Skeletal muscle satellite cell (primary cell): ENCODE data around the gene UHRF2.

Experiments used
- H3K27me3 ChIP-seq: 2 replicates; pipeline ENCODE4 v1.7.0; 2013; ENCODE audit warnings: low read length; ENCODE audit not compliant: control insufficient read depth, insufficient read depth
- H3K36me3 ChIP-seq: 2 replicates; pipeline ENCODE4 v1.7.0; 2013; ENCODE audit warnings: mild to moderate bottlenecking, control low read depth, low read length; ENCODE audit not compliant: insufficient read depth
- H3K4me1 ChIP-seq: 2 replicates; pipeline ENCODE4 v1.7.0; 2013; ENCODE audit warnings: low read length; ENCODE audit not compliant: control insufficient read depth, insufficient read depth
- H3K4me2 ChIP-seq: 2 replicates; pipeline ENCODE4 v1.7.0; 2013; ENCODE audit warnings: mild to moderate bottlenecking, low read length
- H3K4me3 ChIP-seq: 2 replicates; pipeline ENCODE4 v1.7.0; 2013; ENCODE audit warnings: low read length
- H3K9ac ChIP-seq: 2 replicates; pipeline ENCODE4 v1.7.0; 2013; ENCODE audit warnings: mild to moderate bottlenecking, low read depth, low read length, moderate library complexity
- H3K9me3 ChIP-seq: replicated peaks from 2 replicates; pipeline ENCODE4 v1.7.0; 2013; ENCODE audit warnings: mild to moderate bottlenecking, control low read depth, low read length

UHRF2 gene

DNA sequence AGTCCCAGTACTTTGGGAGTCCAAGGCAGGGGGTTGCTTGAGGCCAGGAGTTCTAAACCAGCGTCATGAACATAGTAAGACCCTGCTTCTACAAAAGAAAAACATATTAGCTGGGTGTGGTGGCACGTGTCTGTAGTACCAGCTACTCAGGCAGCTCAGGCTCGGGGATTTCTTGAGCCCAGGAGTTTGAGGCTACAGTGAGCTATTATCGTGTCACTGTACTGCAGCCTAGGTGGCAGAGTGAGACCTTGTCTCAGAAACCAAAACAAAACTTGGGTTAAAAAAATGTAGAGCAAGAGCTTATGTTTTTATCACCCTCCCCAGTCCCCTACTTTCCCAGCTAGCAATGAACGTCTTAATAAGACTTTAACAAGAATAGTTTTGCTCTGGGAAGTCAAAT is 46.7 kb downstream of the UHRF2 start:
- no peaks in the 10 kb centered on the region for H3K4me1 ChIP-seq
- no peak overlapping the region for H3K4me3 ChIP-seq
- no peaks in the 10 kb centered on the region for H3K27me3 ChIP-seq
- no peaks in the 10 kb centered on the region for H3K9me3 ChIP-seq
- peaks cover 45% of the 10 kb centered on the region for H3K36me3 ChIP-seq
- H3K4me2 ChIP-seq: no peak overlapping the region
- no peak overlapping the region for H3K9ac ChIP-seq

DNA sequence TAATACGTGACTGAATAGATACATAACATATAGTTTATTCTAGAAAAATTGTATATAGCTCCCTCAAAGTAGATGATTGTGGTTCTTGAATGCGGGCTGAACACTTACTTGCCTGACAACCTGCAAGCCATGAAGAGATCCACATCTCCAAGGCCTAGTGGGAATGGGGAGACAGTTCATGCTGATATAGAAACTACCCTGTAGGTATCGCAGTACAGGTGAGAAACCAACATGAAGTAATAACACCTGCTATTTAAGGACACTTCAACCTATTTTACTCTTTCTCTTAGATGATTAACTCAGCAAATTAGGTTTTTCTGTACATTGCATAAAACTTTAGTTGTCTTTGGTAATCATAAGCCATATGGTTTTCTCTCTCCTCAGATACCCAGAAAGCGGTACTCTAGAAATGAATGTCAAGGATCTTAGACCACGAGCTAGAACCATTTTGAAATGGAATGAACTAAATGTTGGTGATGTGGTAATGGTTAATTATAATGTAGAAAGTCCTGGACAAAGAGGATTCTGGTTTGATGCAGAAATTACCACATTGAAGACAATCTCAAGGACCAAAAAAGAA is 47.3 kb downstream of the UHRF2 start:
- Histone ChIP-seq H3K9me3 (no peaks in the 10 kb centered on the region), H3K4me2 (no peak overlapping the region), H3K4me3 (no peak overlapping the region), H3K27me3 (no peaks in the 10 kb centered on the region), H3K4me1 (no peaks in the 10 kb centered on the region), H3K9ac (no peak overlapping the region), H3K36me3 (peaks cover 41% of the 10 kb centered on the region)

DNA sequence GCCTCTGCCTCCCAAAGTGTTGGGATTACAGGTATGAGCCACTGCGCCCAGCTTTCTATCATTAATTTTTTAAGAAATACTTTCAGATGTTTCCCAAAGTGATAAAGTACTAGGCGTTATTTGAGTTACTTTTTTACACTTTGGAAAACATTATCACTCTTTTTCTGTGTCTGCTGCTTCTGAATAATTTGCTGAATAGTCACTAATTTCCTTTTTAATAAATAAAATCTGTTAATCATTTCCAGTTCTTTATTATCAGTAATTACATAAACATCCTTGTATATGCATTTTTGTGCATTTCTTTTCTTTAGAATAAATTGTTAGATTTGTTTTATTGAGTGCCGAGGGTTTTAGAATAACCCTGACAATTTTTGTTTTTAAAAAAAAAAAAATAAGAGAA is 48.6 kb downstream of the UHRF2 start:
- no peak overlapping the region for H3K9ac ChIP-seq
- no peaks in the 10 kb centered on the region for H3K9me3 ChIP-seq
- H3K4me2 ChIP-seq: no peak overlapping the region
- no peak overlapping the region for H3K4me3 ChIP-seq
- peaks cover 54% of the 10 kb centered on the region for H3K36me3 ChIP-seq
- H3K27me3 ChIP-seq: no peaks in the 10 kb centered on the region
- peaks cover under 1% of the 10 kb centered on the region for H3K4me1 ChIP-seq

DNA sequence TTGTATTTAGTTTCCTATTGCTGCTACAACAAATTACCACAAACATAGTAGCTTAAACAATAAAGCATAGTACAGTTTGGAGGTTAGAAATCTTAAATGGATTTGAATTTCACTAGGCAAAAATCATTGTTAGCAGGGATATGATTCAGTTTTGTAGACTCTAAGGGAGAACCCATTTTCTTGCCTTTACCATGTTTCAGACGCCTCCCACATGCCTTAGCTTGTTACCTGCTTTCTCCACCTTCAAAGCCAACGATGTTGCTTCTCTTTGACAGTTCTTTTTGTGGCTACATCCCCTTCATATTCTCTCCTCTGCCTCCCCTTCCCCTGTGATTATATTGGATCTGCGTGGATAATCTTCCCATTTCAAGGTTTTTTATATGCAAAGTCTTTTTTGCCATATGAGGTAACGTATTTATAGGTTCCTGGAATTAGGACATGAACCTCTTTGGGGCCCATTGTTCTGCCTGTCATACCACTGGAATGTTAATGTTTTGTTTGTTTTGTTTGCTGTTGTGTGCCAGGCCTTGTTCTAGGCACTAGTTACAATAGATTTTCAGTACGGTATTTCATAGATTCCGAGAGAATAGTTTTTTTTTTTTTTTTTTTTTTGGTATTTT is 54.1 kb downstream of the UHRF2 start:
- H3K9ac ChIP-seq: no peak overlapping the region
- peak overlapping the region; percentile 2 for H3K4me2 ChIP-seq
- no peaks in the 10 kb centered on the region for H3K9me3 ChIP-seq
- no peak overlapping the region for H3K4me3 ChIP-seq
- no peaks in the 10 kb centered on the region for H3K27me3 ChIP-seq
- H3K36me3 ChIP-seq: peaks cover 52% of the 10 kb centered on the region
- peaks cover 18% of the 10 kb centered on the region for H3K4me1 ChIP-seq

DNA sequence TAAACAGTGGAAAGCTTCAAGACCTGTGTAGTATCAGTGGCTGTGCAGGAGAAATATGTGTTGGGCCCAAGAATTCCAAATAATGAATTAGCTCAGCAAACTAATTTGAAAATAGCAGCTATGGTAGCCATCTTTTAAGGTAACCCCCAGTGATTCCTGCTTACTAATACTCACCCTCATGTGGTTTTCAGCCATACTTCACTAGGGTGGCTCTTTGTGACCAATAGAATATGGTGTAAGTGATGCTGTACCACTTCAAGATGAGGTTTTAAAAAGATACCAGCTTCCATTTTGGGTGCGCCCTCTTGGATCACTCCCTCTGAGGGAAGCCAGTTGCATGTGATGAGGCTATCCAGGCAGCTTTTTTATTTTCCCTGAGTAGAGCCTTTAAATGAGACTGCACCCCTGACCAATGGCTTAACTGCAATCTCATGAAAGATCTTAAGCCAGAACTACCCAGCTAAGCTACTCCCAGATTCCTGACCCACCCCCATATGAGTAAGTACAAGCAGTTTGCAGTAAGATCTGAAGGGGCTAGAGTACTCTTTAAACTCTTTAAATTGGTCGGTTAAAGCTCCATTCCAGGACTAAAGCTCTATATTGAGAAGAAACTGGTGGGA is 58.3 kb downstream of the UHRF2 start:
- Histone ChIP-seq H3K9ac (no peak overlapping the region), H3K9me3 (no peaks in the 10 kb centered on the region), H3K36me3 (peaks cover 37% of the 10 kb centered on the region)

DNA sequence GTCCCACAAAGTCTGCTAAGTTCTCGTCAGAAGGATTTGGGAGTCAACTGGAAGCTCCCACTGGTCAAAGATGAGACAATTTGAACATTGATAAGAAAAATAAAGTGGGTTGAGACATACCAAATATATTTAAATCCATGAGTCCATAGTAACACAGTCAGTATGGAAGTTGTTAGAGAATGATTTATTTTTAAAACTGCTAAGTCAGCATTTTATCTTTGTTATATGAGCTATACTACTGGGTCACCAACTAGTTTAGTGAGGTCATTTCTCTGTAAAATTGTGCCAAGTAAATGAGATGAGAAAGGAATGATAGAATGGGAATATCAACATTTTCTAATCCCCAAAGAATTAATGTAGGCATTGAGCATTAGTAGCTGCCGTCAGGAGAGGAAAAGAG is 60.2 kb downstream of the UHRF2 start:
- Histone ChIP-seq H3K9ac (no peak overlapping the region), H3K9me3 (no peaks in the 10 kb centered on the region), H3K36me3 (peaks cover 33% of the 10 kb centered on the region), H3K27me3 (no peaks in the 10 kb centered on the region), H3K4me3 (no peak overlapping the region), H3K4me2 (no peak overlapping the region), H3K4me1 (peaks cover 15% of the 10 kb centered on the region)

More for the DNA sequence above, 58.3 kb downstream of the UHRF2 start:
- no peak overlapping the region for H3K4me2 ChIP-seq
- peaks cover 24% of the 10 kb centered on the region for H3K4me1 ChIP-seq
- no peak overlapping the region for H3K4me3 ChIP-seq
- no peaks in the 10 kb centered on the region for H3K27me3 ChIP-seq

DNA sequence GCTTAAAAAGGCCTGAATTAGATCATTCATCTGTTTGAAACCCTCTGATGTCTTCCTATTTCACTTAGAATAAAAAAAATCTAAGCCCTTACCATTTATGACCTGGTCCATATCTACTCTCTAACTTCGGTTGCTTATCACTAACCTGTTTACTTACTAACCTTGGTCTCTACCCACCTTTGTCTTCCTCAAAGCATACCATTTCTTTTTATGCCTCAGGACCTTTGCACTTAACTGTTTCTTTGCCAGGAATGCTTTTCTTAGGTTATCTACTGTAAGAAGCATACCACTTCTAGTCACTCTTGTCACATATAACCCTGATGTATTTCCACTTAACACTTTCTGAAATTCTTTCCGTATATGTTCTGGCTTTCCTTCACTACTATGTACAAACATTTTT is 67.0 kb downstream of the UHRF2 start:
- H3K27me3 ChIP-seq: no peaks in the 10 kb centered on the region
- no peak overlapping the region for H3K9ac ChIP-seq
- H3K36me3 ChIP-seq: peaks cover 62% of the 10 kb centered on the region
- H3K4me3 ChIP-seq: no peak overlapping the region
- H3K4me1 ChIP-seq: no peaks in the 10 kb centered on the region
- no peak overlapping the region for H3K4me2 ChIP-seq
- no peaks in the 10 kb centered on the region for H3K9me3 ChIP-seq

DNA sequence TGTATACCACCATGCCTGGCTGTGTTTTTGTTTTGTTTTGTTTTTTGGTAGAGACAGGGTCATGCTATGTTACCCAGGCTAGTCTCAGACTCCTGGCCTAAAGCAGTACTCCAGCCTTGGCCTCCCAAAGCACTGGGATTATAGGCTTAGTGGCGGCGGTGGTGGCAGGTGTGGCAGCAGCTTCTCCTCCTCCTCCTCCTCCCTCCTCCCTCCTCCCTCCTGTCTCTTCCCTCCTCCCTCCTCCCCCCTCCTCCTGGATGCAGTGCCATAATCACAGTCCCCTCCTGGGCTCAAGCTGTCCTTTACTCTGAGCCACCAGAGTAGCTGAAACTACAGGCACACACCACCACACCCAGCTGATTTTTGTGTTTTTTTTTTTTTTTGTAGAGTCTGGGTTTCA is 71.2 kb downstream of the UHRF2 start:
- H3K4me2 ChIP-seq: no peak overlapping the region
- no peaks in the 10 kb centered on the region for H3K4me1 ChIP-seq
- H3K27me3 ChIP-seq: no peaks in the 10 kb centered on the region
- H3K4me3 ChIP-seq: no peak overlapping the region
- no peaks in the 10 kb centered on the region for H3K9me3 ChIP-seq
- no peak overlapping the region for H3K9ac ChIP-seq
- H3K36me3 ChIP-seq: peaks cover 72% of the 10 kb centered on the region

DNA sequence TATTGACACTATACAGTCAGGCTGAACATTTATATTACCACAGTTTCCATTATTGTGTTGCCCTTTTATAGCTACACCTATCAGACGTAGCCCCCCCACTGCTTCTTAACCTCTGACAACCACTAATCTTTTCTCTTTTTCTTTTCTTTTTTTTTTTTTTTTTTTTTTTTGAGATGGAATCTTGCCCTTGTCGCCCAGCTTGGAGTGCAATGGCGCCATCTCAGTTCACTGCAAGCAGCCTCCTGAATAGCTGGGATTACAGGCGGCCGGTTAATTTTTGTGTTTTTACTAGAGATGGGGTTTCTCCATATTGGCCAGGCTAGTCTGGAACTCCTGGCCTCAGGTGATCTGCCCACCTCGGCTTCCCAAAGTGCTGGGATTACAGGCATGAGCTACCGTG is 75.4 kb downstream of the UHRF2 start:
- peaks cover 50% of the 10 kb centered on the region for H3K36me3 ChIP-seq
- H3K4me1 ChIP-seq: no peaks in the 10 kb centered on the region
- no peak overlapping the region for H3K4me3 ChIP-seq
- H3K9ac ChIP-seq: no peak overlapping the region
- no peaks in the 10 kb centered on the region for H3K9me3 ChIP-seq
- no peak overlapping the region for H3K4me2 ChIP-seq
- H3K27me3 ChIP-seq: no peaks in the 10 kb centered on the region

DNA sequence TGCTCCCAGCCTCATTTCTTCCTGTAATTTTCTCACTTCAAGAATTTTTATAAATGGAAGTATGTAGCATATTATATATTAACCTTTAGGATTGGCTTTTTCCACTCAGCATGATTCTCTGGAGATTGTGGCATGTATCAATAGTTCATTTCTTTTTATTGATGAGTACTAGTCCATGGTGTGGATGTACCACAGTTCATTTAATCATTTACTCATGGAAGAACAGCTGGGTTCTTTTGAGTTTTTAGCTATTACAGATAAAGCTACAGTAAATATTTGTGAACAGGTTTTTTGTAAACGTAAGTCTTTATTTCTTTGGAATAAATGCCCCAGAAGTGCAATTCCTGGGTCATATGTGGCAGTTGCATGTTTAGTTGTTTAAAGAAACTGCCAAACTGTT is 76.1 kb downstream of the UHRF2 start:
- Histone ChIP-seq H3K36me3 (peaks cover 53% of the 10 kb centered on the region), H3K4me1 (no peaks in the 10 kb centered on the region), H3K27me3 (no peaks in the 10 kb centered on the region), H3K4me3 (no peak overlapping the region), H3K9me3 (no peaks in the 10 kb centered on the region), H3K4me2 (no peak overlapping the region), H3K9ac (no peak overlapping the region)

DNA sequence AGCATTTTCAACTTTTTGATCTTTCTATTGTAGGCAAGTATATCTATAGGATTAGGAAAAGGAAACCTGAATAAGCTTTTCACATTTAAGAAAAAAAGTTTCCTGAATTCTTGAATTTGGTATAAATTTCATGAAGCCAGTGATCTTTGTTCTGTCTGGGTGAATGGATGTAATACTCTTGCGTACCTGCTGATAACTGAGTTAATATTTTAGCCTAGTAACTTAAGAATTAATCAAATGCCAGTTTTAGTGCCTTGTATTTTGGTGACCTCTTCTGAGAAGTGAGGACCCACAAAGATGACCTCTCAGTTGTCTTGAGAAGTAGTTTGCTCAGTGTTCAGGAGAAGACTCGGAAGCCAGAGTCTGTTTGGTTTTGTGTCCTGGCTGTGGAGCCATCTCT is 77.9 kb downstream of the UHRF2 start:
- Histone ChIP-seq H3K36me3 (peaks cover 57% of the 10 kb centered on the region), H3K27me3 (no peaks in the 10 kb centered on the region), H3K9ac (no peak overlapping the region), H3K4me1 (no peaks in the 10 kb centered on the region), H3K9me3 (no peaks in the 10 kb centered on the region), H3K4me3 (no peak overlapping the region), H3K4me2 (no peak overlapping the region)

DNA sequence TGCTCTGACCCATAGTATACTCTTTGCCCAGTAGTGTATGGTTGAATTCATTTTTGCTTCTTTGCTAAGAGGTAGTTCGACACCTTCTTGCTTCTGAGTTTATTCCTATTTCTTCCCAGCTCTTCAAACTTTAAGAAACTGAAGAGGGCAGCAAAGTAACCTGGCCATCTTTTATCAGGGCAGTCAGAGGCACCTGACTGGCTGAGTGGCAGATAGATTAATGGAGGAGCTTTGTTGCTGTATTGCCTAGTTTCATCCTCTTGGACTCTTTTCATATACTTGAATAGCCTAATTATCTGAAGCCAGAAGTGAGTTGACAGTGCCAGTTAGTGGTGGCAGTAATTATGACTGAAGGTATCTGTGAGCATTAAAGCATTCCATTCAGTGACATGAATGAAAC is 82.5 kb downstream of the UHRF2 start:
- Histone ChIP-seq H3K9me3 (no peaks in the 10 kb centered on the region), H3K27me3 (no peaks in the 10 kb centered on the region), H3K4me1 (peaks cover 16% of the 10 kb centered on the region), H3K4me3 (no peak overlapping the region), H3K4me2 (no peak overlapping the region), H3K9ac (no peak overlapping the region), H3K36me3 (peaks cover 57% of the 10 kb centered on the region)
